Fibroblast of upper back skin (primary cell): ENCODE data around the gene B3GALT4.

Source experiments
- DNase-seq: peaks from one replicate; pipeline ENCODE4 v3.0.0-alpha.2; 2013

The B3GALT4 gene

DNA sequence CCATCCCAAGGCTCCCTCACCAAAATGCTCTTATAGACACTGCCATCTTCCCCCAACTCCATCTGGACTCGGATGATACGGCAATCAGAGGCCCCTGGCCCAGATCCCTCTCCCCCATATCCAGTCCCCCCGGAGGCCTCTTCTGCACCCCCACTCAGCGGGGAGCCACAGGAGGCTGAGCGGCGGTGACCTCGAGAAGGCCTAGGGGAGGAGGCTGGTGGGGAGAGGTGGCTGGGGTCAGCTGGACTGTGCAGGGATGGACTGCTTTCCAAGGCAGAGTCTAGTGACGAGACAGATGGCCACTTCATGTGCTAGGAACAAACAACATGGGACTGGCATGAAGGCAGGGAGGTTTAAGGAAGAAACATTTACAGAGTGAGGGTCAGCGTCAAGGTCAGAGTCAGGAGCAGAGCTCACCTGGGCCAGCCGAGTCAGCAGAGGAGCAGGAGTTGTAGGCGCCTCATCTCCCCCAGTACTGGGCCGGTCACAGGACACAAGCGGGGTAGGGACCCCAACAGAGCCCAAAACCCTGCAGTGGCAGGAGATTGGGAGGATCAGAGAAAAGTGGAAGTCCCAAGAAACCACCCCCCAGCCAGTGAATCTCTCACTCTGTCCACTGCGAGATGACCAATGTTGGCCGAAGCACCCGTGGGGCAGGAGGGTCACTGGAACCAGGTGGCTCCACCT, 16.2 kb downstream of the B3GALT4 start:
- DNase-seq, result no peak

DNA sequence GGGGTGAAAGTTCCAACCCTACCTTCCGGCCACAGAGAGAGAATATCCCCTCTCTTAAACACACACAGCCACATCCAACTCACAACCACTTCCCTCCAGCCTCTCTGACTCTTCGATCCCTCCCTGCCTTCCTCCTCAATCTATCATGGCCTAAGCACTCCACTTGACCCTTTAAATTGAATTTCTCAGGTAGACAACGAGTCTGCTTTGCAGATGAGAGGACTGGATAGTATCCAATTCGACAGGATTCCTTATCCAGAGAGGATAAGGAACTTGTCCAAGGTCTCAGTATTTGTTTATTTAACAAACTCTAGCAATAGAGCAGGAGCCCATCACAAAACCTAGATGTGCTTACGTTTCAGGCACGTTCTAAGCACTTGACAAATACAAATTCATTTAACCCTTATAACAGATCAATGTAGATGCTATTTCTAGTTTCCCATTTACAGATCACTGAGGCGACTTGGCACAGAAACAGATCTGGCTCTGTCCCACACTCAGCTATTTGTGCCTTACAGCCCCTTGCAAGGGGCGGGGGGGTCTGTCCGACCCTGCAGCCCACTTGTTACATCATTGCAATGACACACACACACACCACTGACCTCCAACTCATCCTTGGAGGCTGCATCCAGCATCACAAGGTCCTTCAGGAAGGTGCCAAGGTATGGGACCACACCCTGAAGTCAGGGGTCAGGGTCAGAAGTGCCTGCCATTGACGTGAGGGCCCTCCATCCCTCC, 17.3 kb downstream of the B3GALT4 start:
- DNase-seq, result no peak

- DNase-seq, result no peak
These were observed 18.9 kb downstream of the B3GALT4 start for GRCh38 chr6:33295621-33296369.

DNA sequence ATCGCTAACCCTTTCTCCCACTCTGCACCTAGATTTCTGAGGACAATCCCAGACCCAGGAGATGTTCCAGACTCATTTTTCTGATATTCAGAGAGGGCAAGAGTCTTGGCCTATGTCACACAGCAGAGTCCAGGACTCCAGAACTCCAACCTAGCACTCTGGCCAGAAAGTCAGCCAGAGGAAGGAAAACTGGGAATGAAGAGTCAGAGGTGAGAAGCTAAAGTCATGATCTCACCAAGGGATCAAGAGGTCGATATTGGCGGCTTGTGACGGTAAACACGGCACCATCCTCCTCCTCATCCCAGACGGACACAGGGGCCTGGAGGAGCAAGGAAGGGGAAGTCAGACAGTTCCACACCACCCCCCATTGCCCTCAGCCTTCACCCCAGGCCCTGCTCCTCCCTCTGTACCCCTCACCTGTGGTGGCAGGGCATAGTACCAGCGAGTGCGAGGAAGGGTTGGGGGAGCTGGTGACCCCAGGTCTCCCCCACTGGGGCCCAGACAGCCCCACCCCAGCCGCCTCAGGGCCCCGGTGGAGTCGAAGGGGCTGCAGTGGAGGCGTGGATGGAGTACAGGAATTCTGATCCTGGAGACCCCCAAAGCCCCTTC, 20.0 kb downstream of the B3GALT4 start:
- DNase-seq, result no peak

- DNase-seq, result no peak
These were observed 20.6 kb downstream of the B3GALT4 start for GRCh38 chr6:33297406-33297955.

- peak; percentile 74 for DNase-seq
These were observed 21.2 kb downstream of the B3GALT4 start for GRCh38 chr6:33297956-33298772.

- peak; percentile 57 for DNase-seq
These were observed 21.9 kb downstream of the B3GALT4 start, which contains the start of gene RGL2 for GRCh38 chr6:33298773-33299236. Gene RGL2 (minus strand): TSS chr6:33298942. CDS start chr6:33298610, 332 bp downstream.

- DNase-seq, result peak; percentile 91
These were observed 22.5 kb downstream of the B3GALT4 start for GRCh38 chr6:33299237-33299944.

DNA sequence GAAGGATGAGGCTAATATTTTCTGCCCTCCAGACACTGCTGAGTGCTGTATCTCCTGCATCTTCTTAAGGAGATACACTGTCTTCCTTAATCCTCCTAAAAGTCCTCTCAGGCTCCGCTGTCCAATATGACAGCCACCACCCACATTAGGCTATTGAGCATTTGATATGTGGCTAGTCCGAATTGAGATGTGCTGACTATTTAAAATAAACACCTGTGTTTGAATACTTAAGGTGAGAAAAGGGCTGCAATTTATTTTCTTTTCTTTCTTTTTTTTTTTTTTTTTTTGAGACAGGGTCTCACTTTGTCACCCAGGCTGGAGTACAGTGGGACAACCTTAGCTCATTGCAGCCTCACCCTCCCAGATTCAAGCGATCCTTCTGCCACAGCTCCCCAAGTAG, 25.0 kb downstream of the B3GALT4 start:
- DNase-seq, result no peak

- no peak for DNase-seq
These were observed 27.3 kb downstream of the B3GALT4 start for GRCh38 chr6:33304216-33304615.

- DNase-seq, result no peak
These were observed 28.1 kb downstream of the B3GALT4 start for GRCh38 chr6:33305052-33305451.

GRCh38 chr6:33306356-33306755, 29.4 kb downstream of the B3GALT4 start:
- DNase-seq, result no peak

DNA sequence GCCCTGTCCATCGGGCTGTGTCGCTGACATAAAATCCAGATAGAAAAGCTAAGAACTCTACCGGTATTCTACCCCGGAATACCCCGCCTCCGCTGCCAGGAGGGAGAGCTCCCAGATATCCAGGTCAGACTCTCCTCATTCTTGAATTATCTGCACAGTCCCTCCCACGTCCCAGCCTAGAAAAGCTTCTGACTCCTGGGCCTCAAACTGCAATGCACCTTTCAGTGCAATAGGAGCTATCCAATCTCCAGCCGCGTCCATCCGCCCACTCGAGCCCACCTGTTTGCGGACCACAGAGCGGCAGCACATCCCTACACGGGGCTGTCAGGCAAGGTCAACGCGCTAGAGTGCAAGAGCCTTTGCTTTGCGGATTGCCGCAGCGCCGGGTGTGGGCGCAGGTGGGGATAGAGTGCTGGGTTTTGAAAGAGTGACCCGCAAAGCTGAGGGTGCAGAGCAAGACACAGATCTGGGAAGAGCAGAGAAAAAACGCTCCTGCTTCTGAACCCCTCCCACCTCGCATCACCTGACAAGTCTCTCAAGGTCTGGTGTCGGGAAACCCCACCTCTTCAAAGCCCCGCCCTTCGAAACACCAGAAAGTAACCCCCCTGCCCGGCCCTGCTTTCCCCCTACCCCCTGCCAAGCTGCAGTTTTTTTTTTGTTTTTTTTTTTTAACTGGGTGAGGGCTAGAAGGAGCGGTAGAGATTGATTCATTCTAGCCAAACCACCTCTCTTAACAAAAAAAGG, 35.6 kb downstream of the B3GALT4 start:
- DNase-seq, result peak; percentile 55

GRCh38 chr6:33313105-33313708, 36.3 kb downstream of the B3GALT4 start:
- DNase-seq, result no peak

- DNase-seq, result peak; percentile 50
These were observed 37.0 kb downstream of the B3GALT4 start, which contains the start of gene TAPBP for GRCh38 chr6:33313709-33314514. Gene TAPBP (minus strand): TSS chr6:33314078. CDS start chr6:33314041, 37 bp downstream.

- peak; percentile 60 for DNase-seq
These were observed 37.6 kb downstream of the B3GALT4 start for GRCh38 chr6:33314515-33314942.

GRCh38 chr6:33314943-33315792, 38.2 kb downstream of the B3GALT4 start:
- DNase-seq, result no peak
